HEK293 (cell line): ENCODE measurements around the gene TRIM65.

Experiments used
- CTCF ChIA-PET: fragments of 350-600 bp; formaldehyde crosslinking; extraction: SDS; loops from one replicate; lab custom pipeline; 2021; ENCODE audit warnings: antibody characterized with exemption; lab: Yijun Ruan, JAX
- POLR2A ChIA-PET: fragments of 300-600 bp; formaldehyde crosslinking; extraction: SDS; loops from one replicate; lab custom pipeline; 2020; ENCODE audit warnings: antibody characterized with exemption, inconsistent platforms; lab: Yijun Ruan, JAX
- H3K27ac ChIP-seq: fragments of 200-500 bp; sonication (Bioruptor generic); 2 replicates; pipeline ENCODE4 v1.5.1; 2014; ENCODE audit warnings: low read depth, low read length, control low read depth, inconsistent platforms; ENCODE audit errors: extremely low read depth
- H3K36me3 ChIP-seq, 2 experiments: fragments of 200-500 bp in 1 of 2; sonication (Bioruptor generic) in 1 of 2; 1 replicate in 1 of 2; 2 replicates in 1 of 2; pipeline ENCODE4 v1.5.1; 2014 to 2017; ENCODE audit warnings: inconsistent platforms in 2 of 2, low read length in 2 of 2; ENCODE audit not compliant: control insufficient read depth in 2 of 2, insufficient read depth in 1 of 2
- H3K4me1 ChIP-seq: fragments of 200-500 bp; sonication (Bioruptor generic); 2 replicates; pipeline ENCODE4 v1.5.1; 2014; ENCODE audit warnings: mild to moderate bottlenecking, low read length, inconsistent platforms; ENCODE audit not compliant: control insufficient read depth, insufficient read depth
- H3K4me3 ChIP-seq: 2 replicates; pipeline ENCODE4 v1.5.1; 2011; ENCODE audit warnings: low read depth, mild to moderate bottlenecking, control low read depth, low read length, moderate library complexity
- H3K9me3 ChIP-seq: fragments of 200-500 bp; sonication (Bioruptor generic); 2 replicates; pipeline ENCODE4 v1.5.1; 2014; ENCODE audit warnings: low read depth, low read length, inconsistent platforms; ENCODE audit not compliant: control insufficient read depth, insufficient read depth
- GLIS1 ChIP-seq: fragments of 450-650 bp; formaldehyde crosslinking; IDR thresholded peaks from 2 replicates; pipeline ENCODE4 v1.5.1; 2016; ENCODE audit warnings: missing biosample characterization, missing genetic modification characterization
- GLIS2 ChIP-seq: fragments of 450-650 bp; formaldehyde crosslinking; IDR thresholded peaks from 2 replicates; pipeline ENCODE4 v1.5.1; 2016; ENCODE audit warnings: missing biosample characterization, missing genetic modification characterization
- KLF16 ChIP-seq: fragments of 450-650 bp; formaldehyde crosslinking; IDR thresholded peaks from 2 replicates; pipeline ENCODE4 v1.5.1; 2017; ENCODE audit warnings: missing biosample characterization, missing genetic modification characterization
- KLF17 ChIP-seq: fragments of 450-650 bp; formaldehyde crosslinking; IDR thresholded peaks from 2 replicates; pipeline ENCODE4 v1.5.1; 2016; ENCODE audit warnings: missing biosample characterization, missing genetic modification characterization
- PATZ1 ChIP-seq: fragments of 450-650 bp; formaldehyde crosslinking; IDR thresholded peaks from 2 replicates; pipeline ENCODE4 v1.5.1; 2016; ENCODE audit warnings: missing biosample characterization, missing genetic modification characterization
- SCRT2 ChIP-seq: fragments of 450-650 bp; formaldehyde crosslinking; IDR thresholded peaks from 2 replicates; pipeline ENCODE4 v1.5.1; 2016; ENCODE audit warnings: missing biosample characterization, missing genetic modification characterization
- SP7 ChIP-seq: fragments of 450-650 bp; formaldehyde crosslinking; IDR thresholded peaks from 2 replicates; pipeline ENCODE4 v1.5.1; 2016; ENCODE audit warnings: missing biosample characterization, missing genetic modification characterization
- ZFHX2 ChIP-seq: fragments of 450-650 bp; formaldehyde crosslinking; conservative IDR thresholded peaks from 2 replicates; pipeline ENCODE4 v1.5.1; 2016; ENCODE audit warnings: missing biosample characterization, missing genetic modification characterization
- ZFP37 ChIP-seq: fragments of 450-650 bp; formaldehyde crosslinking; IDR thresholded peaks from 2 replicates; pipeline ENCODE4 v1.5.1; 2016; ENCODE audit warnings: missing biosample characterization, missing genetic modification characterization
- ZNF202 ChIP-seq: fragments of 450-650 bp; formaldehyde crosslinking; IDR thresholded peaks from 2 replicates; pipeline ENCODE4 v1.5.1; 2016; ENCODE audit warnings: missing biosample characterization, missing genetic modification characterization, borderline replicate concordance
- ZNF280C ChIP-seq: fragments of 450-650 bp; formaldehyde crosslinking; IDR thresholded peaks from 2 replicates; pipeline ENCODE4 v1.5.1; 2016; ENCODE audit warnings: missing biosample characterization, missing genetic modification characterization
- ZNF335 ChIP-seq: fragments of 450-650 bp; formaldehyde crosslinking; conservative IDR thresholded peaks from 2 replicates; pipeline ENCODE4 v1.5.1; 2016; ENCODE audit warnings: missing biosample characterization, missing genetic modification characterization
- ZNF37A ChIP-seq: fragments of 450-650 bp; IDR thresholded peaks from 2 replicates; pipeline ENCODE4 v1.5.1; 2018; ENCODE audit warnings: missing biosample characterization, missing genetic modification characterization
- ZNF571 ChIP-seq: fragments of 450-650 bp; formaldehyde crosslinking; IDR thresholded peaks from 2 replicates; pipeline ENCODE4 v1.5.0; 2017; ENCODE audit warnings: missing biosample characterization, missing genetic modification characterization
- ZNF701 ChIP-seq: fragments of 450-650 bp; formaldehyde crosslinking; IDR thresholded peaks from 2 replicates; pipeline ENCODE4 v1.5.1; 2016; ENCODE audit warnings: missing biosample characterization, missing genetic modification characterization
- TF ChIP-seq, protein P1 (sequence below): fragments of 450-650 bp; formaldehyde crosslinking; IDR thresholded peaks from 2 replicates; pipeline ENCODE4 v1.5.1; 2016; ENCODE audit warnings: missing biosample characterization, missing genetic modification characterization
- TF ChIP-seq, protein P2 (sequence below): fragments of 450-650 bp; formaldehyde crosslinking; IDR thresholded peaks from 2 replicates; pipeline ENCODE4 v1.5.1; 2016; ENCODE audit warnings: missing biosample characterization, missing genetic modification characterization
- TF ChIP-seq, protein P3 (sequence below): fragments of 450-650 bp; IDR thresholded peaks from 2 replicates; pipeline ENCODE4 v1.5.1; 2018; ENCODE audit warnings: missing biosample characterization, mild to moderate bottlenecking, missing genetic modification characterization
- TF ChIP-seq, protein P4 (sequence below): fragments of 450-650 bp; formaldehyde crosslinking; IDR thresholded peaks from 2 replicates; pipeline ENCODE4 v1.5.1; 2016; ENCODE audit warnings: missing biosample characterization, missing genetic modification characterization
- TF ChIP-seq, protein P5 (sequence below): fragments of 450-650 bp; formaldehyde crosslinking; IDR thresholded peaks from 2 replicates; pipeline ENCODE4 v1.5.1; 2017; ENCODE audit warnings: missing biosample characterization, missing genetic modification characterization

The TRIM65 gene

GRCh38 chr17:75854881-75855309, 41.9 kb downstream of the TRIM65 start:
- ChIA-PET POLR2A (interaction anchor here (0.5 to 4.1 kb wide), 61 partner anchors 9 to 1558 kb away, joined by 3 to 34 read pairs (median 5); partner anchors contain the start of genes ACOX1, FBF1, GALK1 and MRPL38), CTCF (interaction anchor here (0.5 to 3.8 kb wide), 15 partner anchors 8 to 163 kb away, joined by 3 to 13 read pairs (median 4); partner anchors contain the start of genes MRPL38, TRIM47, TRIM65 and UNK)
- Histone ChIP-seq H3K27ac (peak overlapping the region; percentile 61), H3K4me3 (peak overlapping the region; percentile 74), H3K36me3 (peaks cover 7 to 17% of the 10 kb centered on the region in 2 experiments), H3K9me3 (no peaks in the 10 kb centered on the region), H3K4me1 (peaks cover 8% of the 10 kb centered on the region)
- TF ChIP-seq ZNF202 (no peak), ZNF571 (no peak), ZFP37 (tag by site-specific recombination) (no peak), ZNF701 (tag by site-specific recombination) (no peak), KLF16 (tag by site-specific recombination) (peak; percentile 26; the same call in 1 of the 2 replicates), ZFHX2 (tag by site-specific recombination) (peak; percentile 73; the same call in 1 of the 2 replicates), ZNF280C (tag by site-specific recombination) (no peak), GLIS1 (tag by site-specific recombination) (peak; percentile 63), SP7 (tag by site-specific recombination) (no peak), ZNF335 (tag by site-specific recombination) (peak; percentile 41), PATZ1 (tag by site-specific recombination) (peak; percentile 50), SCRT2 (tag by site-specific recombination) (no peak), GLIS2 (peak; percentile 77), ZNF37A (tag by site-specific recombination) (no peak), KLF17 (tag by site-specific recombination) (peak; percentile 42; the same call in 1 of the 2 replicates)
- TF ChIP-seq, protein P1, sequence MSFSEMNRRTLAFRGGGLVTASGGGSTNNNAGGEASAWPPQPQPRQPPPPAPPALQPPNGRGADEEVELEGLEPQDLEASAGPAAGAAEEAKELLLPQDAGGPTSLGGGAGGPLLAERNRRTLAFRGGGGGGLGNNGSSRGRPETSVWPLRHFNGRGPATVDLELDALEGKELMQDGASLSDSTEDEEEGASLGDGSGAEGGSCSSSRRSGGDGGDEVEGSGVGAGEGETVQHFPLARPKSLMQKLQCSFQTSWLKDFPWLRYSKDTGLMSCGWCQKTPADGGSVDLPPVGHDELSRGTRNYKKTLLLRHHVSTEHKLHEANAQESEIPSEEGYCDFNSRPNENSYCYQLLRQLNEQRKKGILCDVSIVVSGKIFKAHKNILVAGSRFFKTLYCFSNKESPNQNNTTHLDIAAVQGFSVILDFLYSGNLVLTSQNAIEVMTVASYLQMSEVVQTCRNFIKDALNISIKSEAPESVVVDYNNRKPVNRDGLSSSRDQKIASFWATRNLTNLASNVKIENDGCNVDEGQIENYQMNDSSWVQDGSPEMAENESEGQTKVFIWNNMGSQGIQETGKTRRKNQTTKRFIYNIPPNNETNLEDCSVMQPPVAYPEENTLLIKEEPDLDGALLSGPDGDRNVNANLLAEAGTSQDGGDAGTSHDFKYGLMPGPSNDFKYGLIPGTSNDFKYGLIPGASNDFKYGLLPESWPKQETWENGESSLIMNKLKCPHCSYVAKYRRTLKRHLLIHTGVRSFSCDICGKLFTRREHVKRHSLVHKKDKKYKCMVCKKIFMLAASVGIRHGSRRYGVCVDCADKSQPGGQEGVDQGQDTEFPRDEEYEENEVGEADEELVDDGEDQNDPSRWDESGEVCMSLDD: 0 out of 2 replicates have a peak, but pooled peaks have one; percentile 26
- TF ChIP-seq, protein P2, sequence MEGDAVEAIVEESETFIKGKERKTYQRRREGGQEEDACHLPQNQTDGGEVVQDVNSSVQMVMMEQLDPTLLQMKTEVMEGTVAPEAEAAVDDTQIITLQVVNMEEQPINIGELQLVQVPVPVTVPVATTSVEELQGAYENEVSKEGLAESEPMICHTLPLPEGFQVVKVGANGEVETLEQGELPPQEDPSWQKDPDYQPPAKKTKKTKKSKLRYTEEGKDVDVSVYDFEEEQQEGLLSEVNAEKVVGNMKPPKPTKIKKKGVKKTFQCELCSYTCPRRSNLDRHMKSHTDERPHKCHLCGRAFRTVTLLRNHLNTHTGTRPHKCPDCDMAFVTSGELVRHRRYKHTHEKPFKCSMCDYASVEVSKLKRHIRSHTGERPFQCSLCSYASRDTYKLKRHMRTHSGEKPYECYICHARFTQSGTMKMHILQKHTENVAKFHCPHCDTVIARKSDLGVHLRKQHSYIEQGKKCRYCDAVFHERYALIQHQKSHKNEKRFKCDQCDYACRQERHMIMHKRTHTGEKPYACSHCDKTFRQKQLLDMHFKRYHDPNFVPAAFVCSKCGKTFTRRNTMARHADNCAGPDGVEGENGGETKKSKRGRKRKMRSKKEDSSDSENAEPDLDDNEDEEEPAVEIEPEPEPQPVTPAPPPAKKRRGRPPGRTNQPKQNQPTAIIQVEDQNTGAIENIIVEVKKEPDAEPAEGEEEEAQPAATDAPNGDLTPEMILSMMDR (tag by site-specific recombination): peak; percentile 14; the same call in 1 of the 2 replicates
- TF ChIP-seq, protein P3, sequence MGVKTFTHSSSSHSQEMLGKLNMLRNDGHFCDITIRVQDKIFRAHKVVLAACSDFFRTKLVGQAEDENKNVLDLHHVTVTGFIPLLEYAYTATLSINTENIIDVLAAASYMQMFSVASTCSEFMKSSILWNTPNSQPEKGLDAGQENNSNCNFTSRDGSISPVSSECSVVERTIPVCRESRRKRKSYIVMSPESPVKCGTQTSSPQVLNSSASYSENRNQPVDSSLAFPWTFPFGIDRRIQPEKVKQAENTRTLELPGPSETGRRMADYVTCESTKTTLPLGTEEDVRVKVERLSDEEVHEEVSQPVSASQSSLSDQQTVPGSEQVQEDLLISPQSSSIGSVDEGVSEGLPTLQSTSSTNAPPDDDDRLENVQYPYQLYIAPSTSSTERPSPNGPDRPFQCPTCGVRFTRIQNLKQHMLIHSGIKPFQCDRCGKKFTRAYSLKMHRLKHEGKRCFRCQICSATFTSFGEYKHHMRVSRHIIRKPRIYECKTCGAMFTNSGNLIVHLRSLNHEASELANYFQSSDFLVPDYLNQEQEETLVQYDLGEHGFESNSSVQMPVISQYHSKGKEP: no peak
- TF ChIP-seq, protein P4, sequence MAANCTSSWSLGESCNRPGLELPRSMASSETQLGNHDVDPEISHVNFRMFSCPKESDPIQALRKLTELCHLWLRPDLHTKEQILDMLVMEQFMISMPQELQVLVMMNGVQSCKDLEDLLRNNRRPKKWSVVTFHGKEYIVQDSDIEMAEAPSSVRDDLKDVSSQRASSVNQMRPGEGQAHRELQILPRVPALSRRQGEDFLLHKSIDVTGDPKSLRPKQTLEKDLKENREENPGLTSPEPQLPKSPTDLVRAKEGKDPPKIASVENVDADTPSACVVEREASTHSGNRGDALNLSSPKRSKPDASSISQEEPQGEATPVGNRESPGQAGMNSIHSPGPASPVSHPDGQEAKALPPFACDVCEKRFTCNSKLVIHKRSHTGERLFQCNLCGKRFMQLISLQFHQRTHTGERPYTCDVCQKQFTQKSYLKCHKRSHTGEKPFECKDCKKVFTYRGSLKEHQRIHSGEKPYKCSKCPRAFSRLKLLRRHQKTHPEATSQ (tag by site-specific recombination): no peak
- TF ChIP-seq, protein P5, sequence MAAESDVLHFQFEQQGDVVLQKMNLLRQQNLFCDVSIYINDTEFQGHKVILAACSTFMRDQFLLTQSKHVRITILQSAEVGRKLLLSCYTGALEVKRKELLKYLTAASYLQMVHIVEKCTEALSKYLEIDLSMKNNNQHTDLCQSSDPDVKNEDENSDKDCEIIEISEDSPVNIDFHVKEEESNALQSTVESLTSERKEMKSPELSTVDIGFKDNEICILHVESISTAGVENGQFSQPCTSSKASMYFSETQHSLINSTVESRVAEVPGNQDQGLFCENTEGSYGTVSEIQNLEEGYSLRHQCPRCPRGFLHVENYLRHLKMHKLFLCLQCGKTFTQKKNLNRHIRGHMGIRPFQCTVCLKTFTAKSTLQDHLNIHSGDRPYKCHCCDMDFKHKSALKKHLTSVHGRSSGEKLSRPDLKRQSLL: no peak
